SK-N-MC (cell line): ENCODE measurements around the gene EMID1.

Experiments used
- EZH2 ChIP-seq: fragments of 200-600 bp; sonication (generic); IDR thresholded peaks from one replicate; pipeline ENCODE4 v1.6.1; 2017; ENCODE audit warnings: antibody characterized with exemption
- FOXP2 ChIP-seq: optimal IDR thresholded peaks from 2 replicates; pipeline ENCODE3; 2011; ENCODE audit warnings: mild to moderate bottlenecking, moderate library complexity; ENCODE audit not compliant: insufficient read depth; ENCODE audit errors: extremely low read length, control extremely low read depth
- POLR2AphosphoS5 ChIP-seq: IDR thresholded peaks from 2 replicates; pipeline ENCODE4 v1.6.1; 2012; ENCODE audit warnings: mild to moderate bottlenecking, low read depth, low read length, borderline replicate concordance

- TF ChIP-seq EZH2: no peak
- TF ChIP-seq POLR2AphosphoS5: no peak
- no peak for TF ChIP-seq FOXP2
These were observed 52.9 kb downstream of the EMID1 start for GRCh38 chr22:29258407-29259252.
